Karpas-422 (cell line): Measurements from ENCODE around the gene BEGAIN. TPM values are rescaled to one million over a fixed set of nuclear protein-coding genes. Genes with fewer than 3 reads are reported as not detected.

Source experiments
- DNase-seq: peaks from one replicate; pipeline ENCODE4 v3.0.0-alpha.2; 2015
- H2AFZ ChIP-seq: fragments of 200-600 bp; sonication (generic); 2 replicates; pipeline ENCODE4 v1.6.1; 2014; ENCODE audit warnings: antibody characterized with exemption, low read length, mixed read lengths
- H3K27ac ChIP-seq: fragments of 200-600 bp; sonication (generic); 2 replicates; pipeline ENCODE4 v1.5.1; 2014; ENCODE audit warnings: mild to moderate bottlenecking, low read length, moderate library complexity
- H3K27me3 ChIP-seq: fragments of 200-600 bp; sonication (generic); 2 replicates; pipeline ENCODE4 v1.6.1; 2014; ENCODE audit warnings: low read length, mixed read lengths
- H3K36me3 ChIP-seq: fragments of 200-600 bp; sonication (generic); 2 replicates; pipeline ENCODE4 v1.6.1; 2014; ENCODE audit warnings: low read length, mixed read lengths; ENCODE audit not compliant: insufficient read depth
- H3K4me1 ChIP-seq: fragments of 200-600 bp; sonication (generic); 2 replicates; pipeline ENCODE4 v1.6.1; 2014; ENCODE audit warnings: mild to moderate bottlenecking, low read length, mixed read lengths
- H3K4me2 ChIP-seq: fragments of 200-600 bp; sonication (generic); 2 replicates; pipeline ENCODE4 v1.6.1; 2014; ENCODE audit warnings: low read length, low read depth, mild to moderate bottlenecking; ENCODE audit not compliant: poor library complexity, severe bottlenecking
- H3K4me3 ChIP-seq: fragments of 200-600 bp; sonication (generic); 2 replicates; pipeline ENCODE4 v1.5.1; 2014; ENCODE audit warnings: mild to moderate bottlenecking, antibody characterized with exemption, low read length, mixed read lengths
- H3K79me2 ChIP-seq: fragments of 200-600 bp; sonication (generic); 2 replicates; pipeline ENCODE4 v1.6.1; 2014; ENCODE audit warnings: mild to moderate bottlenecking, low read length, mixed read lengths
- H3K9ac ChIP-seq: fragments of 200-600 bp; sonication (generic); 2 replicates; pipeline ENCODE4 v1.6.0; 2014; ENCODE audit warnings: low read length
- H3K9me2 ChIP-seq: fragments of 200-600 bp; sonication (generic), shearing (Covaris generic); replicated peaks from 2 replicates; pipeline ENCODE4 v1.6.0; 2014; ENCODE audit warnings: mild to moderate bottlenecking, low read length, moderate library complexity; ENCODE audit not compliant: insufficient read depth
- H3K9me3 ChIP-seq: fragments of 300-700, 200-600 bp; sonication (generic); 2 replicates; pipeline ENCODE4 v1.6.1; 2014; ENCODE audit warnings: low read length, mixed read lengths
- H4K20me1 ChIP-seq: fragments of 200-600 bp; sonication (generic); 2 replicates; pipeline ENCODE4 v1.6.1; 2014; ENCODE audit warnings: mild to moderate bottlenecking, antibody characterized with exemption, low read length, low read depth; ENCODE audit not compliant: insufficient read depth
- total RNA-seq: library from RNA; depleted of rRNA; stranded (reverse); fragments of >200 nt; shearing (Covaris generic); gene quantifications from 2 replicates; pipeline ENCODE4 v1.2.3, GENCODE V29; 2014; ENCODE audit warnings: low replicate concordance

BEGAIN gene
- total RNA-seq, 1 experiment from 2014 or later, result not detected

DNA sequence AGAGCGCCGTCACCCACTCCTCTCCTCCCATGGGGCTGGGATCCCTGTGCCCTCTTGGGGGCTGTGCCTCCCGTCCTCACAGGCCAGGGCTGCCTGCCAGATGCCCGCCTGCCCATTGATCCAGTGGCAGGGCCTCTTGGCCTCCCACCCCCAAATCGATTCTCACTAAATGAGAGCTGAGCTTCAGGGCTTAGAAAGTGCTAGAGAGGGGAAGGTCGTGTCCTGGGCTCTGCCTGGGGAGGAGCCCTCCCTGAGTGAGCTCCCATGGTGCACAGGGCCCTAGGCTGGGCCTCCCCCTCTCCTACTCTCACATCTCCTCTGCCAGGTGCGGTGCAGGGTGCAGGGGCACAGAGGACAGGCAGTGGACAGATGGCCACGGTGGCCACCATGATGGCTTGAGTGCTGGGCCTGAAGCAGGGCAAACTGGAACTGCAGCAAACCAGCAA lies 9.2 kb downstream of the BEGAIN start:
- Histone ChIP-seq H3K9me2 (no peaks in the 10 kb centered on the region), H3K4me1 (no peaks in the 10 kb centered on the region), H4K20me1 (peaks cover 9% of the 10 kb centered on the region; the same call in 1 of the 2 replicates), H2AFZ (no peak overlapping the region), H3K27me3 (no peaks in the 10 kb centered on the region), H3K27ac (no peak overlapping the region), H3K9me3 (no peaks in the 10 kb centered on the region), H3K4me3 (no peak overlapping the region), H3K36me3 (no peaks in the 10 kb centered on the region), H3K79me2 (no peaks in the 10 kb centered on the region), H3K4me2 (no peak overlapping the region), H3K9ac (no peak overlapping the region)
- no peak for DNase-seq

DNA sequence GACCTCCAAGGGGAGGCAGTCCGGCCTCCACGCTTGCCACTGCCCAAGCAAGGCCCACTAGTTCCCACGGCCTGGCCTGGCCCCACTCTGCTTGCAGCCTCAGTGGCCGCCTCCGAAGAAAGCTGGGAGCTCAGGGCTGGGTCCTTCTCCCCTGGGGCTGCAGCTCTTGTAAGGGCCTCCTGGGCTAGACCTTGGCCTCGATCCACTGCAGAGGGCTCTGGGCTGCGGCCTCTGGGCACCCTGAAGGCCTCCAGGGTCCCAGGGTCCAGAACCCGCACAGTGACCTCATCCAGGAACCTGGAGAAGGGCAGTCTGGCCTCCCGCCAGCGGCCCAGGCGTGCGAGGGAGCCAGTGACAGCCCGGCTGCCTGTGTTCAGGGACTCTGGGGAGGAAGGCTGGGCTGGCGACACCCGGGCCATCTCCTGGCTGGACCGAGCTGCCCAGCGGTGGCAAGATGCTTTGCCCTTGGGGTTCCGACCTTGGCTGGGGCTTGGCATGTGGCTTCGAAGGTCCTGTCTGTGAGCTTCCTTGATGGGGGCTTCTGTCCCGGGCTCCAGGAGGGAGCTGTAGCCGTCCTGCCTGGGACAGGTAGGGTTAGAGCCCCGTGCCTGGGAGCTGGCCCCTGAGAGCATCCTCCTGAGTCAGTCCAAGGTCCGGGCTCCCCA lies 9.8 kb downstream of the BEGAIN start:
- H3K27ac ChIP-seq, result no peak overlapping the region
- DNase-seq, result no peak
- no peaks in the 10 kb centered on the region for H3K4me1 ChIP-seq
- no peaks in the 10 kb centered on the region for H3K9me2 ChIP-seq
- no peak overlapping the region for H2AFZ ChIP-seq
- H3K4me3 ChIP-seq, result no peak overlapping the region
- H3K36me3 ChIP-seq, result no peaks in the 10 kb centered on the region
- no peaks in the 10 kb centered on the region for H3K9me3 ChIP-seq
- no peaks in the 10 kb centered on the region for H3K79me2 ChIP-seq
- no peak overlapping the region for H3K4me2 ChIP-seq
- no peak overlapping the region for H3K9ac ChIP-seq
- peaks cover 9% of the 10 kb centered on the region; the same call in 1 of the 2 replicates for H4K20me1 ChIP-seq
- no peaks in the 10 kb centered on the region for H3K27me3 ChIP-seq

DNA sequence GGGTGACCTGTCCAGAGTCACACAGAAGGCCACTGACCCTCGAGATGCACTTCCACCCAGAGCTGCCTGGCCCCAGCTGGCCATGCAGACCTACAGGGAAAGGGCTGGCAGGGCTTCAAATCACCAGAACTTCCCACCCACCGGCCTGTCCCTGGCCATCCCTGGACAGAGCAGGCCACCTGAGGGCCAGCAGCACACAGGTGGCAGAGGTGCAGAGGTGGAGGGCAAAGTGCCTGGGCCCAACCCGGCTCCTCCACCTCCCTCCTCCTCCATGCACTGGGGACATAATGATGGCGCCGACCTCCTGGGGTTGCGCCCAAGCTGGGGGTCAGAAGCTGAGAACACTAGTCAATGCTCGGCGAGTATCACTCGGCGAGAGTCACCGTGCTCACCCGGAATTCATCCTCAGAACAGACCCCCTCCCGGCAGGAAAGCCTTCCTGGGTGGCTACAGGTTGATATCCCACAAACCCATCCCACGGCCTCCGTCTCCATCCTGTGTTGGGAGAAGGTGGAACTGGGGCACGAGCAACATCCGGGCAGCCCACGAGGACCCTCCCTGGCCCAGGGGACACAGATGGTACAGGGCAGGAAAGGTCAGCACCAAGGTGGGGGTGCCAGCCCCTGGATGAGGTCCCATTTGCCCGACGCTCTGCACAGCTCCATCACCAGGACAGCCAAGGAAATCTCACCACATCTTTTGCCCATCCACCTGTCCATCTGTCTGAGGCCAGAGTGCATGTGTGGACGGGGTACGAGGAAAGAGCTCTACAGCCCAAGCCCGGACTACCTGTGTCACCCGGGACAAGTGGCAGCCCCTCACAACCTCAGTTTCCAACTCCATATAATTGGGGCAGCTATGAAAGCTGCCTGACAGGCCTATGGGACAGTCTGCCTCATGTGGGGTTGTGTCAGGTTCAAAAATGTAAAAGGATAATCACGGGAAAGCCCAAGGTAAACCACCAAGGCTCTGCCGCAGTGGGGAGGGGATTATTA lies 10.8 kb downstream of the BEGAIN start:
- no peak overlapping the region for H3K27ac ChIP-seq
- H3K9me2 ChIP-seq, result no peaks in the 10 kb centered on the region
- H3K79me2 ChIP-seq, result no peaks in the 10 kb centered on the region
- DNase-seq, result no peak
- no peak overlapping the region for H3K4me2 ChIP-seq
- H3K4me1 ChIP-seq, result no peaks in the 10 kb centered on the region
- peaks cover 9% of the 10 kb centered on the region; the same call in 1 of the 2 replicates for H4K20me1 ChIP-seq
- no peaks in the 10 kb centered on the region for H3K27me3 ChIP-seq
- H3K36me3 ChIP-seq, result no peaks in the 10 kb centered on the region
- no peak overlapping the region for H3K9ac ChIP-seq
- H3K9me3 ChIP-seq, result no peaks in the 10 kb centered on the region
- H3K4me3 ChIP-seq, result no peak overlapping the region
- H2AFZ ChIP-seq, result no peak overlapping the region

DNA sequence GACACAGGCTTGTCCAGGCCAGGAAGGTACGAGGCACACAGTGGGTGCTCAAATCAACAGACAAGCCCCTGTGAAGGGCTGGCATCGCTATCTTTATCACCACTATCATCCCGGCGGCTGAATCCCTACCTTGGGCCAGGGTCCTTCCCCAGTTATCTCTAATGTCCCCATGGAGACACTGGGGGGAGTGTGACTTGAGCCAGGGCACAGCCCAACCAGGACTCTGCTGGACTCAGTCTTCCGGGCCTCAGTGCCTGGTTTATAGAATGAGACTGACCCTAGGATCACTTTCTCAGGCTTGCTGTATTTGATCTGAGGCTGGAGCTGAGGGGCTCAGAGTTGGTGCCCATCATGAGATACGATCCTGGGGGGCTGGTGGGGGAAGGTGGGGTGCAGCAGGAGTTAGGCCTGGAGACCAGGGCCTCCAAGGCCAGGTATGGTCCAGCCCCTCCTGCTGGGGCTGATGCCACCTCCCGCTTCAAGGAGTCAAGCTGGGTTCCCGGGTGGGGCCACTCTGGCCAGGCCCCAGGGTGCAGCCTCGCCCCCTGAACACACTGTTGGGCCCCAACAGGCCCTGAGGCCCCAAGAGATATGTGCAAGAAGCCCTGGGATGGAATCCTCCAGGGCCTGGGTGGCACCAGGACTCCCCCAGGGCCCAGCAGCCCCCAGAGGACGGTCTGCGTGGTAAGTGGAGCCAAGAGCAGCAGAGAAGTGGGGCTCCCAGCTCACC lies 11.8 kb downstream of the BEGAIN start:
- H3K4me2 ChIP-seq, result no peak overlapping the region
- H2AFZ ChIP-seq, result no peak overlapping the region
- peaks cover 9% of the 10 kb centered on the region; the same call in 1 of the 2 replicates for H4K20me1 ChIP-seq
- DNase-seq, result no peak
- H3K9me3 ChIP-seq, result no peaks in the 10 kb centered on the region
- H3K9ac ChIP-seq, result no peak overlapping the region
- H3K27ac ChIP-seq, result no peak overlapping the region
- no peaks in the 10 kb centered on the region for H3K36me3 ChIP-seq
- no peaks in the 10 kb centered on the region for H3K79me2 ChIP-seq
- H3K27me3 ChIP-seq, result no peaks in the 10 kb centered on the region
- no peaks in the 10 kb centered on the region for H3K9me2 ChIP-seq
- no peaks in the 10 kb centered on the region for H3K4me1 ChIP-seq
- H3K4me3 ChIP-seq, result no peak overlapping the region

DNA sequence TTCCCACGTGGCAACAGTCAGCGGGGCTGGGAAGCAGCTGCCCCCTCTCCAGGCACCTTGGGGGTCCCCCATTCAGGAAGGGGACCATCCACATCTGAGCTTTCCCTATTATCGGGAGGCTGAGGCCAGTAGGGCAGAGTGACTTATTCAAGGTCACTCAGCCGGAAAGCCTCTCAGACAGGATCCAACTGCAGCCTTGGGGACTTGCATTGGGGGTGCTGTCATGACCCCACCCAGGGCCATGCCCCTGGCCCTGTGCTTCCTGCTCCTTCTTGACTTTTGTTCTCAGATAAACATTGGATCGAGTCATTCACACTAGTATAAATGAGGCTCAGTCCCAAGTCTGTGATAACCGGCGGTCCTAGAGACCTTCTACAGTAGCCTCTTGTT lies 12.6 kb downstream of the BEGAIN start:
- Histone ChIP-seq H3K9me2 (no peaks in the 10 kb centered on the region), H3K27ac (no peak overlapping the region), H3K4me1 (no peaks in the 10 kb centered on the region), H3K4me3 (no peak overlapping the region), H3K4me2 (no peak overlapping the region), H3K79me2 (no peaks in the 10 kb centered on the region), H3K27me3 (no peaks in the 10 kb centered on the region), H3K36me3 (no peaks in the 10 kb centered on the region), H2AFZ (no peak overlapping the region), H3K9me3 (no peaks in the 10 kb centered on the region), H4K20me1 (peaks cover 9% of the 10 kb centered on the region; the same call in 1 of the 2 replicates), H3K9ac (no peak overlapping the region)
- DNase-seq, result no peak

DNA sequence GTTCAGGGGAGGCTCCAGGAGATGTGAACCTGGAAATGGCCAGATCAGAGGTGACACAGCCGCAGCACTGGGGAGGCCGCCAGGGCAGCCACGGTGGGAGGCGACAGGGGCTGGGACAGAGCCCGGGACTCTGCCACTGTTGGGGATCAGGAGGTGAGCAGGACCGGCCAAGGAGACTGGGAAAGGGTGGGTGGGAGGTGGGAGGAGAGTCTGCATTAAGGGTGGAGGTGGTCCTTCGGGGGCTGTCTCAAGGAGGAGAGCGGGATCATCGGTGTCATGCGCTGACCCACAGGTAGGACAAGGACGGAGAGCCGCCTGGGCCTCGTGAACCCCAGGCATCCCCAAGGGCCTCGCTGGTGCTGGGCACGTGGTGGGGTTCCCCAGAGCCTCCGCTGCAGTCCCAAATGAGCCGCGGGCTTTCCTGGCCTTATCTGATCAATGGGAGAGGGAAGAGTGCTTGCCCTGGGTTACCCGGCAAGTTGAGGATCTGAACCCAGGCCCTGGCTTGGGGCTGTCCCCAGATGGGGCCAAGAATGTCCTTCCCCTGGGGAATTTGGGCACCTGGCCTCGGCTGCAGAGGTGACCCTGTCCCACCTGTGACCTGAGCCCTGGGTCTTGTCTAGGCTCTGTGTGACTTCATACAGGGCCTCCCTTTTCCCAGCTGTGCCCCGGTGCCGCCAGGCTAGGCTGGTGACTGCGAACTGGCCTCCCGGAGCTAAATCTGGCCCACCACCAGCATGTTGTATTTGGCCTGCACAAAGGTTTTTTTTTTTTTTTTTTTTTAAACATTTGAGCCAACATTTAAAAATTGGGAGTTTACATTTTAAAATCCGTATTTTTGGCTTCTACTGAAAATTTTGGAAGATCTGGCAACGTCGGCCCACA lies 13.2 kb downstream of the BEGAIN start:
- no peak overlapping the region for H3K27ac ChIP-seq
- no peaks in the 10 kb centered on the region for H3K9me3 ChIP-seq
- no peak for DNase-seq
- H3K4me2 ChIP-seq, result no peak overlapping the region
- H3K9ac ChIP-seq, result no peak overlapping the region
- H3K4me3 ChIP-seq, result no peak overlapping the region
- H4K20me1 ChIP-seq, result peaks cover 9% of the 10 kb centered on the region; the same call in 1 of the 2 replicates
- no peaks in the 10 kb centered on the region for H3K79me2 ChIP-seq
- no peaks in the 10 kb centered on the region for H3K4me1 ChIP-seq
- H3K36me3 ChIP-seq, result no peaks in the 10 kb centered on the region
- H3K27me3 ChIP-seq, result no peaks in the 10 kb centered on the region
- H2AFZ ChIP-seq, result no peak overlapping the region
- H3K9me2 ChIP-seq, result no peaks in the 10 kb centered on the region

DNA sequence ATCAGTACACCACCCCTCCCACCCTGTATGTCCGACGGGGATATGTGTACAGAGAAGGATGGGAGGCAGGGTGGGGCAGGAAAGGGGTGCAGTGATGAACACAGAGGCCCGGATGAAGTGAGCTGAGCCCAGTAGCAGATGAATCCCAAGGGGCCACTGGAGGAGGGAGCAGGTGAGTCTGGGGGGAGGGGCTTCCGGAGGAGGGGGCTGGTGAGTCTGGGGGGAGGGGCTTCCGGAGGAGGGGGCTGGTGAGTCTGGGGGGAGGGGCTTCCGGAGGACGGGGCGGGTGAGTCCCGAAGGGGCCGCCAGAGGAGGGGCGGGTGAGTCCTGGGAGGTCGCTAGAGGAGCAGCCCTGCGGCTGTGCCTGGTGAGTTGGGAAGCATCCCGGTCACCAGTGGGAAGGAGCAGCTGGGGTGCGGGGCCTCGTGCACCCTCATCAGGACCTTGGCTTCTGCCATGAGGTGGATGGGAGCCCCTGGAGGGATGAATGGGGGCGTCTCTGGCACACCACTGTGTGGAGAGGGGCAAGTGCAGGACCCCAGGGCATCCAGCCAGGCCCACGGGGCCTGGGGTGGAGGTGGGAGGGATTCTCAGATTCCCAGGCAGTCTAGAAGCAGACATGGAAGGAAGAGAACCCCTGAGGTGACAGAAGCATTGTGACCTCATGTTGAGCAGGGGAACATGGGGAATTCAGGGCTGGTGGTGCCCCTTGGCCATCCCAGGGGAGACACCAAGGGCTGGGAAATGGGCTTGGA lies 14.0 kb downstream of the BEGAIN start:
- H3K79me2 ChIP-seq, result no peaks in the 10 kb centered on the region
- no peak overlapping the region for H3K4me3 ChIP-seq
- no peak overlapping the region for H2AFZ ChIP-seq
- H3K9me3 ChIP-seq, result no peaks in the 10 kb centered on the region
- no peak overlapping the region for H3K27ac ChIP-seq
- peaks cover 9% of the 10 kb centered on the region; the same call in 1 of the 2 replicates for H4K20me1 ChIP-seq
- H3K27me3 ChIP-seq, result no peaks in the 10 kb centered on the region
- no peaks in the 10 kb centered on the region for H3K36me3 ChIP-seq
- no peak overlapping the region for H3K9ac ChIP-seq
- no peaks in the 10 kb centered on the region for H3K4me1 ChIP-seq
- H3K4me2 ChIP-seq, result no peak overlapping the region
- DNase-seq, result no peak
- H3K9me2 ChIP-seq, result no peaks in the 10 kb centered on the region
